Osteoblast (primary cell): ENCODE data around the gene SELENOW. TPM values are rescaled to one million over a fixed set of nuclear protein-coding genes. Genes with fewer than 3 reads are reported as not detected.

Experiments
- DNase-seq: peaks from one replicate; pipeline ENCODE4 v3.0.0; 2011; ENCODE audit warnings: low spot score, mixed read lengths; ENCODE audit not compliant: insufficient read length; ENCODE audit errors: missing footprints
- H2AFZ ChIP-seq: 2 replicates; pipeline ENCODE4 v1.6.0; 2011; ENCODE audit warnings: mild to moderate bottlenecking, low read length
- H3K27ac ChIP-seq: 2 replicates; pipeline ENCODE4 v1.5.1; 2011; ENCODE audit warnings: mild to moderate bottlenecking, low read depth, low read length, moderate library complexity
- H3K27me3 ChIP-seq: 2 replicates; pipeline ENCODE4 v1.6.0; 2012; ENCODE audit warnings: mild to moderate bottlenecking, control low read depth, inconsistent platforms, low read length, moderate library complexity; ENCODE audit not compliant: insufficient read depth
- H3K36me3 ChIP-seq: 2 replicates; pipeline ENCODE4 v1.5.1; 2011; ENCODE audit warnings: mild to moderate bottlenecking, low read length, control low read depth, moderate library complexity; ENCODE audit not compliant: insufficient read depth
- H3K4me1 ChIP-seq: 2 replicates; pipeline ENCODE4 v1.5.1; 2011; ENCODE audit warnings: mild to moderate bottlenecking, low read length, control low read depth, moderate library complexity; ENCODE audit not compliant: insufficient read depth
- H3K4me2 ChIP-seq: 2 replicates; pipeline ENCODE4 v1.6.0; 2011; ENCODE audit warnings: mild to moderate bottlenecking, low read length; ENCODE audit not compliant: insufficient read depth
- H3K4me3 ChIP-seq: fragments of 200-600 bp; sonication (generic); 3 replicates; pipeline ENCODE4 v1.5.1; 2012; ENCODE audit warnings: mild to moderate bottlenecking, low read length, inconsistent platforms; ENCODE audit not compliant: insufficient read depth
- H3K79me2 ChIP-seq: 2 replicates; pipeline ENCODE4 v1.6.0; 2012; ENCODE audit warnings: mild to moderate bottlenecking, low read length, control low read depth, inconsistent platforms; ENCODE audit not compliant: insufficient read depth
- H3K9me3 ChIP-seq: 2 replicates; pipeline ENCODE4 v1.5.1; 2011; ENCODE audit warnings: low read depth, low read length, control low read depth
- H4K20me1 ChIP-seq: 2 replicates; pipeline ENCODE4 v1.6.0; 2012; ENCODE audit warnings: mild to moderate bottlenecking, low read length, control low read depth; ENCODE audit not compliant: insufficient read depth
- CTCF ChIP-seq: IDR thresholded peaks from 2 replicates; pipeline ENCODE4 v1.5.1; 2011; ENCODE audit warnings: mild to moderate bottlenecking, low read depth, low read length, moderate library complexity; ENCODE audit errors: extremely low read depth
- total RNA-seq: library from RNA; depleted of rRNA; stranded (reverse); fragments of >200 nt; gene quantifications from 2 replicates; pipeline ENCODE4 v1.2.3, GENCODE V29; 2012

SELENOW gene
- total RNA-seq, 1 donor = 76.7 TPM

GRCh38 chr19:47766359-47766620, 12.2 kb upstream of the SELENOW start:
- Histone ChIP-seq H3K4me3 (no peak overlapping the region), H4K20me1 (peaks cover 3% of the 10 kb centered on the region), H3K4me2 (no peak overlapping the region), H3K79me2 (no peaks in the 10 kb centered on the region), H3K27ac (no peak overlapping the region), H3K36me3 (no peaks in the 10 kb centered on the region), H3K4me1 (no peaks in the 10 kb centered on the region), H3K27me3 (no peaks in the 10 kb centered on the region), H3K9me3 (no peaks in the 10 kb centered on the region), H2AFZ (no peak overlapping the region)
- DNase-seq = no peak
- TF ChIP-seq CTCF = no peak

- H3K36me3 ChIP-seq = no peaks in the 10 kb centered on the region
- no peak overlapping the region for H2AFZ ChIP-seq
- H4K20me1 ChIP-seq = peaks cover 3% of the 10 kb centered on the region
- no peaks in the 10 kb centered on the region for H3K9me3 ChIP-seq
- no peaks in the 10 kb centered on the region for H3K79me2 ChIP-seq
- no peaks in the 10 kb centered on the region for H3K4me1 ChIP-seq
- no peak for TF ChIP-seq CTCF
- no peak overlapping the region for H3K4me2 ChIP-seq
- no peak for DNase-seq
- no peaks in the 10 kb centered on the region for H3K27me3 ChIP-seq
- no peak overlapping the region for H3K27ac ChIP-seq
- H3K4me3 ChIP-seq = no peak overlapping the region
Measured at GRCh38 chr19:47766670-47767069, 11.8 kb upstream of the SELENOW start.

- no peak overlapping the region for H2AFZ ChIP-seq
- H3K27me3 ChIP-seq = no peaks in the 10 kb centered on the region
- no peak for TF ChIP-seq CTCF
- H3K79me2 ChIP-seq = no peaks in the 10 kb centered on the region
- H4K20me1 ChIP-seq = peaks cover 3% of the 10 kb centered on the region
- H3K4me1 ChIP-seq = no peaks in the 10 kb centered on the region
- no peaks in the 10 kb centered on the region for H3K9me3 ChIP-seq
- no peaks in the 10 kb centered on the region for H3K36me3 ChIP-seq
- DNase-seq = no peak
- H3K4me3 ChIP-seq = no peak overlapping the region
- H3K4me2 ChIP-seq = no peak overlapping the region
- no peak overlapping the region for H3K27ac ChIP-seq
Measured at GRCh38 chr19:47767349-47767748, 11.2 kb upstream of the SELENOW start.

GRCh38 chr19:47768604-47769003, 9.9 kb upstream of the SELENOW start:
- H3K4me3 ChIP-seq = no peak overlapping the region

More at GRCh38 chr19:47768604-47769003, 9.9 kb upstream of the SELENOW start:
- H3K79me2 ChIP-seq = no peaks in the 10 kb centered on the region
- H3K36me3 ChIP-seq = no peaks in the 10 kb centered on the region
- no peaks in the 10 kb centered on the region for H3K4me1 ChIP-seq
- peaks cover 3% of the 10 kb centered on the region for H4K20me1 ChIP-seq
- no peak for TF ChIP-seq CTCF
- no peak overlapping the region for H2AFZ ChIP-seq
- H3K27me3 ChIP-seq = peaks cover 2% of the 10 kb centered on the region
- DNase-seq = no peak
- H3K27ac ChIP-seq = no peak overlapping the region
- no peaks in the 10 kb centered on the region for H3K9me3 ChIP-seq
- H3K4me2 ChIP-seq = no peak overlapping the region
